Right lobe of liver (tissue), 6 donors: Measurements from ENCODE around the gene CTAG1B. TPM values are rescaled to one million over a fixed set of nuclear protein-coding genes. Genes with fewer than 3 reads are reported as not detected.

Experiments
- ATAC-seq, 4 donors: fragments of 200-7000 bp; cut with Tn5 transposase; one replicate each; pipeline ENCODE4 v1.9.1; 2020; ENCODE audit warnings: mild to moderate bottlenecking in 4 of 4, moderate library complexity in 4 of 4
- DNase-seq, 3 donors: peaks; one replicate each; pipeline ENCODE4 v3.0.0-alpha.2; 2020
- H3K27ac ChIP-seq, 3 donors: fragments of 200-600 bp; one replicate each; pipeline ENCODE4 v1.8.0; 2022
- H3K27me3 ChIP-seq, 2 donors: fragments of 200-600 bp; one replicate each; pipeline ENCODE4 v1.8.0; 2022
- H3K36me3 ChIP-seq, 4 donors: fragments of 200-600 bp; sonication (generic) in 1 of 4; one replicate each; pipeline versions ENCODE4 v1.5.1 to v1.8.0; 2017 to 2022; ENCODE audit warnings: control low read depth in 1 of 4
- H3K4me1 ChIP-seq, 4 donors: fragments of 200-600 bp; sonication (generic) in 1 of 4; one replicate each; pipeline versions ENCODE4 v1.5.1 to v1.8.0; 2017 to 2022; ENCODE audit warnings: control low read depth in 1 of 4
- H3K4me3 ChIP-seq, 3 donors: fragments of 200-600 bp; one replicate each; pipeline ENCODE4 v1.8.0; 2022
- H3K9me3 ChIP-seq, 4 donors: fragments of 200-600 bp; sonication (generic) in 1 of 4; one replicate each; pipeline versions ENCODE4 v1.5.1 to v1.8.0; 2017 to 2022; ENCODE audit warnings: control low read depth in 1 of 4
- CTCF ChIP-seq, 4 donors: fragments of 200-600 bp in 3 of 4; fragments of 450-650 bp in 1 of 4; IDR thresholded peaks; one replicate each; pipeline versions ENCODE4 v1.5.1 to v1.8.0; 2016 to 2022; ENCODE audit warnings: antibody characterized with exemption in 4 of 4, mild to moderate bottlenecking in 2 of 4
- POLR2A ChIP-seq: fragments of 450-650 bp; IDR thresholded peaks from one replicate; pipeline ENCODE4 v1.6.1; 2017; ENCODE audit warnings: antibody characterized with exemption, mild to moderate bottlenecking
- WGBS: methylation state at CpG from one replicate; pipeline ENCODE4 v1.1.6; 2018; ENCODE audit warnings: low coverage, low lambda C conversion rate; ENCODE audit not compliant: insufficient coverage; ENCODE audit errors: missing lambda C conversion rate; 5-methylcytosine and 5-hydroxymethylcytosine counted together
- intact Hi-C, 2 donors: fragments of 100-400 bp; cut with DNase I; formaldehyde crosslinking; loops; one replicate each; pipeline versions ENCODE4 v1.11.2 to v1.14.1; 2022
- total RNA-seq, 6 experiments: library from RNA; depleted of rRNA in 2 of 6; stranded (reverse); fragments of >200 nt in 2 of 6; fragmentation: NEBNext Ultra II Directional in 3 of 6; extraction: Animal tissue kit (Norgen Biotek cat#: 25700) in 3 of 6; gene quantifications; one replicate each; pipeline versions ENCODE4 v1.1.0 to v1.2.4, GENCODE V29; 2016 to 2023
- donor health status: DM: no; HTN: yes; CAD: no.
- donor health status: DM: no; HTN: no; CAD: no.
- donor health status: DM: no; HTN: no; CAD: no.
- donor health status: DM: no; HTN: yes; CAD: no.
- donor health status: DM: no; HTN: yes; CAD: no.

Gene CTAG1B
- total RNA-seq, 6 experiments from 2014 or later, result not detected

- no CpG with 5 or more reads among the region's 14 CpGs for WGBS
- no peak for DNase-seq
- Histone ChIP-seq H3K27me3 (no peaks in the 10 kb centered on the region), H3K9me3 (no peaks in the 10 kb centered on the region), H3K36me3 (no peaks in the 10 kb centered on the region), H3K4me3 (no peak overlapping the region), H3K27ac (no peak overlapping the region), H3K4me1 (no peaks in the 10 kb centered on the region)
- intact Hi-C loops, result no loop called here
- ATAC-seq, result no peak
- TF ChIP-seq CTCF (IDR thresholded peaks at IDR 0.05) (no peak), POLR2A (no peak)
Measured at GRCh38 chrX:154599531-154599930, 19.6 kb downstream of the CTAG1B start.

- intact Hi-C loops, result no loop called here
- no peak overlapping the region for H3K27ac ChIP-seq
- no peaks in the 10 kb centered on the region for H3K4me1 ChIP-seq
- ATAC-seq (no peak), DNase-seq (no peak)
- H3K9me3 ChIP-seq, result no peaks in the 10 kb centered on the region
- no peaks in the 10 kb centered on the region for H3K36me3 ChIP-seq
- 71% methylated on average over 5 of the region's 8 CpGs for WGBS
- H3K27me3 ChIP-seq, result no peaks in the 10 kb centered on the region
- no peak for TF ChIP-seq CTCF (IDR thresholded peaks at IDR 0.05)
- no peak for TF ChIP-seq POLR2A
- H3K4me3 ChIP-seq, result no peak overlapping the region
Measured at GRCh38 chrX:154598656-154599055, 20.4 kb downstream of the CTAG1B start.

GRCh38 chrX:154597221-154597620 lies 21.9 kb downstream of the CTAG1B start:
- DNase-seq (no peak), ATAC-seq (no peak)
- no peak overlapping the region for H3K27ac ChIP-seq
- TF ChIP-seq POLR2A, result no peak
- no peak for TF ChIP-seq CTCF (IDR thresholded peaks at IDR 0.05)
- H3K9me3 ChIP-seq, result no peaks in the 10 kb centered on the region
- intact Hi-C loops, result no loop called here
- H3K4me3 ChIP-seq, result no peak overlapping the region
- H3K4me1 ChIP-seq, result no peaks in the 10 kb centered on the region
- no peaks in the 10 kb centered on the region for H3K27me3 ChIP-seq
- no peaks in the 10 kb centered on the region for H3K36me3 ChIP-seq
- 65% methylated on average over 3 of the region's 12 CpGs for WGBS

GRCh38 chrX:154596290-154596929 lies 22.7 kb downstream of the CTAG1B start:
- WGBS, result 23% methylated on average over 3 of the region's 3 CpGs
- no peaks in the 10 kb centered on the region for H3K4me1 ChIP-seq
- H3K9me3 ChIP-seq, result no peaks in the 10 kb centered on the region
- no peak overlapping the region for H3K4me3 ChIP-seq
- intact Hi-C loops, result no loop called here
- H3K36me3 ChIP-seq, result no peaks in the 10 kb centered on the region
- no peaks in the 10 kb centered on the region for H3K27me3 ChIP-seq
- ATAC-seq, result no peak
- no peak overlapping the region for H3K27ac ChIP-seq
- no peak for DNase-seq
- TF ChIP-seq CTCF (IDR thresholded peaks at IDR 0.05), result no peak
- no peak for TF ChIP-seq POLR2A
